ENCODE measurements around the gene TNIK. TPM values are rescaled to one million over a fixed set of nuclear protein-coding genes. Genes with fewer than 3 reads are reported as not detected.

Gene TNIK
- total RNA-seq, 1 experiment from 2014 or later, result 7.0 TPM

- ChIA-PET POLR2A (ENCODE audit: unreplicated experiment) (no interaction called here), CTCF (no interaction called here)
- Histone ChIP-seq H3F3A (ENCODE audit: low read length, unreplicated experiment) (no peaks in the 10 kb centered on the region), H3K27me3 (ENCODE audit: low read length) (no peaks in the 10 kb centered on the region), H3K36me3 (ENCODE audit: low read depth, low read length) (no peaks in the 10 kb centered on the region), H3K4me1 (ENCODE audit: insufficient read depth, low read length) (no peaks in the 10 kb centered on the region), H3K9ac (ENCODE audit: low read length) (no peak overlapping the region), H3K9me3 (ENCODE audit: low read length) (no peaks in the 10 kb centered on the region), H3K9me2 (replicated peaks; ENCODE audit: low read length) (no peaks in the 10 kb centered on the region), H4K20me1 (ENCODE audit: low read length) (no peaks in the 10 kb centered on the region), H3K79me2 (ENCODE audit: low read length) (no peaks in the 10 kb centered on the region), H2AFZ (ENCODE audit: low read length) (no peak overlapping the region), H3K4me2 (ENCODE audit: low read length) (no peak overlapping the region), H3K4me3 (ENCODE audit: low read length) (no peak overlapping the region), H3K27ac (ENCODE audit: low read length) (no peak overlapping the region)
- TF ChIP-seq EZH2 (IDR thresholded peaks at IDR 0.05; ENCODE audit: low read length, unreplicated experiment), result no peak
- no peak for TF ChIP-seq EZH2phosphoT487 (IDR thresholded peaks at IDR 0.05; ENCODE audit: borderline replicate concordance, low read length)
- TF ChIP-seq CTCF (conservative IDR thresholded peaks at IDR 0.05; ENCODE audit: low read depth, low read length), result no peak
- DNase-seq (no peak), ATAC-seq (no peak)
- intact Hi-C loops (cut with micrococcal nuclease), result no loop called here
- no TSS peak for BruUV-seq (replicated peaks)
Observed at GRCh38 chr3:171039674-171040073, 420.5 kb downstream of the TNIK start.

- no peak for DNase-seq
- H3F3A ChIP-seq (ENCODE audit: low read length, unreplicated experiment), result no peaks in the 10 kb centered on the region
- H2AFZ ChIP-seq (ENCODE audit: low read length), result no peak overlapping the region
- H3K9me2 ChIP-seq (replicated peaks; ENCODE audit: low read length), result no peaks in the 10 kb centered on the region
- no peak for ATAC-seq
- no peaks in the 10 kb centered on the region for H3K9me3 ChIP-seq (ENCODE audit: low read length)
- no peaks in the 10 kb centered on the region for H3K27me3 ChIP-seq (ENCODE audit: low read length)
- intact Hi-C loops (cut with micrococcal nuclease), result no loop called here
- H3K4me3 ChIP-seq (ENCODE audit: low read length), result no peak overlapping the region
- H3K4me2 ChIP-seq (ENCODE audit: low read length), result no peak overlapping the region
- ChIA-PET POLR2A (ENCODE audit: unreplicated experiment) (no interaction called here), CTCF (no interaction called here)
- no peaks in the 10 kb centered on the region for H4K20me1 ChIP-seq (ENCODE audit: low read length)
- no peak for TF ChIP-seq CTCF (conservative IDR thresholded peaks at IDR 0.05; ENCODE audit: low read depth, low read length)
- TF ChIP-seq EZH2 (IDR thresholded peaks at IDR 0.05; ENCODE audit: low read length, unreplicated experiment), result no peak
- no peak for TF ChIP-seq EZH2phosphoT487 (IDR thresholded peaks at IDR 0.05; ENCODE audit: borderline replicate concordance, low read length)
- no TSS peak for BruUV-seq (replicated peaks)
- H3K4me1 ChIP-seq (ENCODE audit: insufficient read depth, low read length), result no peaks in the 10 kb centered on the region
- no peak overlapping the region for H3K27ac ChIP-seq (ENCODE audit: low read length)
- no peaks in the 10 kb centered on the region for H3K79me2 ChIP-seq (ENCODE audit: low read length)
- H3K9ac ChIP-seq (ENCODE audit: low read length), result no peak overlapping the region
- H3K36me3 ChIP-seq (ENCODE audit: low read depth, low read length), result no peaks in the 10 kb centered on the region
Observed at GRCh38 chr3:171038342-171038741, 421.9 kb downstream of the TNIK start.

GRCh38 chr3:171028779-171029232 is 431.4 kb downstream of the TNIK start:
- no peak overlapping the region for H2AFZ ChIP-seq (ENCODE audit: low read length)

More at GRCh38 chr3:171028779-171029232, 431.4 kb downstream of the TNIK start:
- H3K4me1 ChIP-seq (ENCODE audit: insufficient read depth, low read length), result no peaks in the 10 kb centered on the region
- no peaks in the 10 kb centered on the region for H3K27me3 ChIP-seq (ENCODE audit: low read length)
- BruUV-seq (replicated peaks), result no TSS peak
- CTCF ChIA-PET, result no interaction called here
- no peaks in the 10 kb centered on the region for H3K9me2 ChIP-seq (replicated peaks; ENCODE audit: low read length)
- H3F3A ChIP-seq (ENCODE audit: low read length, unreplicated experiment), result no peaks in the 10 kb centered on the region
- H3K79me2 ChIP-seq (ENCODE audit: low read length), result no peaks in the 10 kb centered on the region
- H3K9ac ChIP-seq (ENCODE audit: low read length), result no peak overlapping the region
- peak; percentile 36 for DNase-seq
- H3K4me2 ChIP-seq (ENCODE audit: low read length), result no peak overlapping the region
- H3K27ac ChIP-seq (ENCODE audit: low read length), result no peak overlapping the region
- no peak for TF ChIP-seq EZH2phosphoT487 (IDR thresholded peaks at IDR 0.05; ENCODE audit: borderline replicate concordance, low read length)
- no peak for TF ChIP-seq CTCF (conservative IDR thresholded peaks at IDR 0.05; ENCODE audit: low read depth, low read length)
- no peaks in the 10 kb centered on the region for H3K36me3 ChIP-seq (ENCODE audit: low read depth, low read length)
- POLR2A ChIA-PET (ENCODE audit: unreplicated experiment), result no interaction called here
- intact Hi-C loops (cut with micrococcal nuclease), result no loop called here
- H3K9me3 ChIP-seq (ENCODE audit: low read length), result no peaks in the 10 kb centered on the region
- H4K20me1 ChIP-seq (ENCODE audit: low read length), result no peaks in the 10 kb centered on the region
- H3K4me3 ChIP-seq (ENCODE audit: low read length), result no peak overlapping the region
- no peak for ATAC-seq
